Stimulated activated CD8-positive, alpha-beta memory T cell treated with anti-CD3 and anti-CD28 coated beads, Interleukin-4, amount 100 ng/mL, for 4 hours (primary cell): ENCODE data around the gene A4GNT.

Experiments
- DNase-seq, 2 donors: peaks; one replicate each; pipeline ENCODE4 v3.0.0-alpha.2; 2020; ENCODE audit warnings: low read depth in 2 of 2, low spot score in 1 of 2

Gene A4GNT

GRCh38 chr3:138079901-138080300, 52.3 kb downstream of the A4GNT start:
- no peak for DNase-seq

DNA sequence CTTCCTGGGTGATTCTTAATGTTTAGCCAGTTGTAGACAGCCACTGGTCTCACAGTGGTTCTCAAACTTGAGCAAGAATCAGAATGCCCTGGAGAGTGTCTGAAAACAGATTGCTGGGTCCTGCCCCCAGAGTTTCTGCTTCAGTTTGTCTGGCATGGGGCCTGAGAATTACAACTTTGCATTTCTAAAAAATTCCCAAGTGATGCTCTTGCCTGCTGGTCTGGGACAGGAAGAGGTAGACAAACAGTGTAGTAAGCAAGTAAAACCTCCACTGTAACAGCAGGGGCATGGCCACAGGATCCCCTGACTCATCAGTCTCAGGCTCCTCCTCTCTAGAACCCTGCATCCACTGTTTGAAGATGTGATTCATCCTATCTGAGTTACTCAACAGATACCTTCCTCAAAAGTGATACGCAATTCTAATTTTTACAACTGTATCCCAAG, 53.3 kb downstream of the A4GNT start:
- DNase-seq, result no peak

GRCh38 chr3:138078096-138078495, 54.1 kb downstream of the A4GNT start:
- DNase-seq, result no peak
